Ecto neural progenitor cell (in vitro differentiated cells): ENCODE results near the gene PSMD1.
A peak's percentile ranks its signal among the peaks of the same experiment; 100 is the strongest.

Experiments
- DNase-seq: peaks from one replicate; pipeline ENCODE4 v3.0.0-alpha.2; 2018; ENCODE audit warnings: low spot score

PSMD1 gene

DNA sequence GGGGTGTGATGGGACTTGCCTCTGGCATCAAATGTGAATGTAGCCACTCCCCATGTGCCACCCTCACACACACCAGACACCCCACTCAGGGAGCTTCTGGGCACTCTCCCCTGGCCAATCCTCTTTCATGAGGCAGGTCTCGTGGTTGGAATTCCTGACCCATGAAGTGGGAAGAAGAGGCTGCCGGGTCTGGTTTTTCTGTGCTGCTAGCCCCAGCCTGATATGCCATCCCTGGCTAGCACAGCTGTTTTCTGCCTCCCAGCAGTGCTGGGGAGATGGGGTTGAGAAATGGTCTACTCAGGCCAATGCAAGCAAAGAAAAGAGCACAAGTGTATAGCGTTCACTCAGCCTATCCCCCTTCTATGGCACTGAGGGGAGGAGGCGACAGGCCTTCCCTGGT lies 20.5 kb upstream of the PSMD1 start:
- no peak for DNase-seq

GRCh38 chr2:231036578-231037106 lies 20.0 kb upstream of the PSMD1 start:
- DNase-seq, result no peak

DNA sequence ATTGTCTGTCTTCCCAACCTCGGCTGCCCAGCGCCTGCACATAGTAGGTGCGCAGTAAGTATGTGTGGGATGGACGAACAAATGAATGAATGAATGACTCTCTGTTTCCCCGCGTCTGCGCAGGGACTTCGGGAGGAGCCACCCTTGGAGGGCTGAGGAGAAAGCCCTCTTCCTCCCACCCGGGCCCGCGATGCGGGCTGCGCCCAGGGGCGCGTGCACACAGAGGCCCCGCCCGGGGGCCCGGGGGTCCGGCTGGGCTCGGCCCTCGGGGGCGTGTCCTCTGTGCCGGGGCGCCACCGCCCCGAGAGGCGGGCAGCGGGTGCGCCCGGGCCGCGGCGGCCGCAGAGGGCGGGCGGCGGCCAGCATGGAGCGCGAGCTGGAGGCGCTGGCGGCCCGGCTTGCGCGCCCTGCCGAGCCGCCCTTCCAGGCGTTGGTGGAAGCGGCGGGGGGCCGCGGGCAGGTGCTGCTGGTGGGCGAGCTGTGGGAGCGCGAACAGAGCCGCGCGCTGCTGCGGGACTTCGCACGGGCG lies 19.4 kb upstream of the PSMD1 start, which contains the start of gene C2orf72:
C2orf72 (plus strand) TSS at position 322 of the 529 bp plus-strand sequence; CDS start at position 365, 43 bp downstream.
- no peak for DNase-seq

GRCh38 chr2:231037731-231038482 lies 18.8 kb upstream of the PSMD1 start:
- peak; percentile 73 for DNase-seq

DNA sequence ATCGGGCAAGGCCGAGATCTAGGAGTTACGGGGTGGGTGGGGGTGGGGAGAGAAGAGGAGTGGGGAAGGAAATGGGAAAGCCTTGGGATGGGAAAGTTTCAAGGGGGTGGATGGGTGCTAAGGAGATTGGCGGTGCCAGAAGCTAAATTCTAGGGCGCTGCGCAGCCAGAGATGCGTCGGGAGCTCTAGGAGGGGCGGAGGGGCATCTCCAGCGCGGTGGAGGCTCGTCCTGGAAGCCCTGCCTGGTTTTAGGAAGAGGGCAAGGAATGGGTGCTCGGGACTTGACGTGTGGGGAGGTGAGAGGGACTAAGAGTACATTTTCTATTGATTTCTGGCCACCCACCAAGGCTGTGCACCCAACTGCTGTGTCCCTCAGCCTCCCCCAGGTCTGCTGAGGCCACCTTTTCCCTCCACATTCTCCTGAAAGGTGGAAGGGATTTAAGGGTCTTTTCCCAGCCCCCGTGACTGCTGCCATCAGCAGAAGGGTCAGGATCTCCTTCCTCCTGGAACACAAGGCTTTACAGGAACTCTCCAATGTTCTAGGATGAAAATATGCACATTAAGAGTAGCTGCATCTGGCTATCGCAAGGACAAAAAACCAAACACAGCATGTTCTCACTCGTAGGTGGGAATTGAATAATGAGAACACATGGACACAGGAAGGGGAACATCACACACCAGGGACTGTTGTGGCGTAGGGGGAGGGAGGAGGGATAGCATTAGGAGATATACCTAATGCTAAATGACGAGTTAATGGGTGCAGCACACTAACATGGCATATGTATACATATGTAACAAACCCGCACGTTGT lies 18.0 kb upstream of the PSMD1 start:
- no peak for DNase-seq

GRCh38 chr2:231039294-231039664 lies 17.4 kb upstream of the PSMD1 start:
- DNase-seq, result no peak

DNA sequence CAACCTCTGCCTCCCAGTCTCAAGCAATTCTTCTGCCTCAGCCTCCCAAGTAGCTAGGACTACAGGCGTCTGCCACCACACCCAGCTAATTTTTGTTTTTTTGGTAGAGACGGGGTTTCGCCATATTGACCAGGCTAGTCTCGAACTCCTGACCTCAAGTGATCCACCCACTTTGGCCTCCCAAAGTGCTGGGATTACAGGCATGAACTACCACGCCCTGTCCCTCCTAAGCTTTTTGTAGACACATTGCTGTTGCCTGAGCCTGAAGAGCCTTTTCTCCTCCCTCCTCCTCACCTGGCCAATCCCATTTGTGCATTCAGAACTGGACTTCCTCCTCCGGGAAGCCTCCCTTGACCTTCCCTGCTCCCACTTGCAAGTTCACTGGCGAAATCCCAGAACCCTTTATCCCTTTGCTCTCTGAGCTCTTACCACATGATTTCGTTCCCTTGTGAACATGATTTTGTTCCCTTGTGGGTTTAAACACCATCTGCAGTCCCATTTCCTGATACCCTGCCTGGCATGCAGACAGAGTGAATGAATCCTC lies 16.8 kb upstream of the PSMD1 start:
- DNase-seq, result no peak

DNA sequence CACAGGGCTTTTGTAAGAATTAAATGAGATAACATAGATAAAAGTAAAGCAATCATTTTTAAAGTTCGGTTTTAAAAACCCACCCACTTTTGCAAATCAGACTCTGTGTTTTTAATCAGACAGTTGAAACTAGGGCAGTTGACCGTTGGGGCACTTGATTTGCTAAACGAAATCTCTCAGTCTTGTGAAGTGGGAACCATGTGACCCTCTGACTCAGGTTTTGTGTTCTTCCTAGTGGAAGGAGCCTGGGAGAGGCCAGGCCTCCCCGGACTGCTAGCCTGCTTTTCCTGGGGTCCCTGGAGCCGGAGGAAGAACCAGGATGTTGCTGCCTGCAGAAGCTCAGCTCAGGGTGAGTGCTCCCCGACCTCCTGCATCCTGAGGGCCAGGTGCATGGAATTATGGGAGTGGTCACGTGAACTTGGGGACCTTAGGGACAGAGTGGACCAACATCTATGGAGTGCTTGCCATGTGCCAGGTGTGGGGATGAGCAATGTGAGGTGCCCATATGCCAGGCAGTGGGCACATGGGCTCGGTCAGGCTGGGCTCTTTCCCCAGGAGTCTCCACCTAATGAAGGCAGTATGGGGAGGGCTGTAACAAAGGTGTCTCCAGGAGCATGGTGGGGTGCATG lies 15.5 kb upstream of the PSMD1 start:
- no peak for DNase-seq

DNA sequence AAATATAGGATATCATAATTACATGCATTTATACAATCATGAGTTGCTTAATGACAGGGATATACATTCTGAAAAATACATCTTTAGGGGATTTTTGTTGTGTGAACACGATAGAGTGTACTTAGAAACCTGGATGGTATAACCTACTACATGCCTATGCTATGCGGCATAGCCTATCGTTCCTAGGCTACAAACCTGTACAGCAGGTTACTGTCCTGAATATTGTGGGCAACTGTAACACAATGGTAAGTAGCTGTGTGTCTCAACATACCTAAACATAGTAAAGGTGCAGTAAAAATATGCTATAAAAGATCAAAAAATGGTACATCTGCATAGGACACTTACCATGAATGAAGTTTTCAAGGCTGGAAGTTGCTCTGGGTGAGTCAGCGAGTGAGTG lies 12.9 kb upstream of the PSMD1 start:
- DNase-seq, result no peak

DNA sequence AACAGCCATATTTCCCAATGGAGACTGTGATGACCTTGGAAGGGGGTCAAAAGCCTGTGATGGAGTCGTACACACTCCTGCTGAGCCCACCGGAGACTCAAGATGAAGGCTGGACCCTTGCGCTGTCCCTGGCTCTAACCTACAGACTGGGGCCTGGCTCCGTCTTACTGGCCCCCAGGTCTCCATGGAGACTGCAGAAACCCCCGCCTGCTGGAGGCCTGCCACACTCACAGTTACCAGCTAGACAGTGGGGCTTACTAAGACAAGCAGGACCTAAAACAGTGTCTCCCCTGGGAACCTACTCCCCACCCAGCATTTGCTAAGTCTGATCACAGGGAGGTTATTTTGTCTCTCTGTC lies 9.8 kb upstream of the PSMD1 start:
- DNase-seq, result no peak

DNA sequence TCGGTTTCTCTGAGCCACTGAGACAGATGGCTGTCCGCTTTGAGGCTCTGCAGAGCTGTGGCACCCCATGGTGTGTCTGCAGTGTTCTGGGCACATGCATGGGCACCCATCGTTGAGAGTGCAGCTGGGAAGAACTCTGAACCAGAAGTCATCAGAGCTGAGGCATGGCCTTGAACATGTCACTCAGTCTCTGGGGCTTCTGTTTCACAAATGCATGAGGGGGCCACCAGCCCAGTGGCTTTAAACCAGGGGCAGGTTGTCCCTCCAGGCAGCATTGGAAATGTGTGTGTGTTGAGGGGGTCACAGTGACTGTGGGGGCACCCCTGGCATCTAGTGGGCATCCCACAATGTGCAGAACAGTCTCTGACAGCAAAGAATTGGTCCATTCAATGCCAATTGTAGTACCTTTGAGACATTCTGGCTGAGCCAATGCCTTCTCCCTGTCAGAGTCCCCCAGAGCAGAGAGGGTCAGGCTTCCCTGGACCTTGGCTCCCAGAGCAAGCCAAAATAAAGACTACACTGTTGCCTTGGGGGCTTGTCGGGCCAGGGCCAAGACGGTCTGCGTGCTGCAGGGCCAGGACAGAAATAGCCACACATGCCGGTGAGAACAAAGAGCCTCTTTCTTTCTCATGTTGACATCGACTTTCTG lies 9.3 kb upstream of the PSMD1 start:
- no peak for DNase-seq

GRCh38 chr2:231047923-231048915 lies 8.4 kb upstream of the PSMD1 start:
- no peak for DNase-seq

GRCh38 chr2:231049286-231050017 lies 7.2 kb upstream of the PSMD1 start:
- no peak for DNase-seq

GRCh38 chr2:231050018-231050901 lies 6.4 kb upstream of the PSMD1 start:
- no peak for DNase-seq

- DNase-seq, result no peak
Measured at GRCh38 chr2:231051116-231051515, 5.6 kb upstream of the PSMD1 start.

- DNase-seq, result peak; percentile 89
Measured at GRCh38 chr2:231052494-231053451, 3.9 kb upstream of the PSMD1 start.

DNA sequence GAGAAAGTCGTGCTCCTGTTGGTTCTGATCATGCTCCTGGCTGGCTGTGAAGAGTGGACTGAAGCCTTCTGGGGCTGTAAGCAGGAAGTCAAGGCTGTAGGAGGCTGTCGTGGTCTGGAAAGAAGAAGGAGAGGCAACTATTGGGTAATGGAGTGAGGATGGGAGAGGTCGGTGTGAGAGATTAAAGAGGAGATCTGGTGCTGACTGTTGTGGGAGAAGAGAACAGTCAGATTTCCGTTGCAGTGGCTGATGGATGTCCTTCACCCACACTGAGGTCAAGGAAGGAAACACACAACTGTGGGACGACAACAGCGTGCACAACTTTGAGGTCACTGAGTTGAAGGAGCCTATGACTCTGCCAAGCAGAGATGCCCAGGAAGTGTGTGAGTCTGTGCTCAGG lies 2.8 kb upstream of the PSMD1 start:
- no peak for DNase-seq

- DNase-seq, result no peak
Measured at GRCh38 chr2:231057590-231057989, 923 bp downstream of the PSMD1 start.
